Keratinocyte (primary cell): ENCODE data around the gene FHL1. TPM values are rescaled to one million over a fixed set of nuclear protein-coding genes. Genes with fewer than 3 reads are reported as not detected.

Source experiments
- DNase-seq: peaks from one replicate; pipeline ENCODE4 v3.0.0-alpha.2; 2011; ENCODE audit warnings: low read depth, missing footprints, low spot score
- FAIRE-seq: peaks from 2 replicates; lab custom pipeline; 2011; peaks lifted over from hg19 to GRCh38; lab: Jason Lieb, UNC
- H2AFZ ChIP-seq: 2 replicates; pipeline ENCODE4 v1.6.0; 2012; ENCODE audit warnings: low read length, control low read depth, inconsistent platforms; ENCODE audit not compliant: control insufficient read depth
- H3K27ac ChIP-seq: 2 replicates; pipeline ENCODE4 v1.5.1; 2011; ENCODE audit warnings: low read length; ENCODE audit not compliant: control insufficient read depth, insufficient read depth
- H3K27me3 ChIP-seq: 3 replicates; pipeline ENCODE4 v1.6.0; 2011; ENCODE audit warnings: low read length; ENCODE audit not compliant: control insufficient read depth, insufficient read depth; ENCODE audit errors: extremely low read depth
- H3K36me3 ChIP-seq, 2 experiments: 2 replicates in 1 of 2; 3 replicates in 1 of 2; pipeline ENCODE4 v1.5.1; 2011; ENCODE audit warnings: low read length in 2 of 2, mild to moderate bottlenecking in 1 of 2; ENCODE audit not compliant: control insufficient read depth in 2 of 2, insufficient read depth in 2 of 2; ENCODE audit errors: extremely low read depth in 1 of 2
- H3K4me1 ChIP-seq: 3 replicates; pipeline ENCODE4 v1.5.1; 2011; ENCODE audit warnings: low read length; ENCODE audit not compliant: control insufficient read depth, insufficient read depth; ENCODE audit errors: extremely low read depth
- H3K4me2 ChIP-seq: 3 replicates; pipeline ENCODE4 v1.6.0; 2011; ENCODE audit warnings: low read depth, low read length; ENCODE audit not compliant: control insufficient read depth, insufficient read depth; ENCODE audit errors: extremely low read depth
- H3K4me3 ChIP-seq, 3 experiments: fragments of 200-600 bp in 1 of 3; sonication (generic) in 1 of 3; 2 replicates in 2 of 3; 3 replicates in 1 of 3; pipeline ENCODE4 v1.5.1; 2011 to 2016; ENCODE audit warnings: low read length in 3 of 3, mild to moderate bottlenecking in 3 of 3, control low read depth in 2 of 3, inconsistent platforms in 1 of 3, low read depth in 1 of 3, mixed read lengths in 1 of 3, mixed run types in 1 of 3, moderate library complexity in 1 of 3; ENCODE audit not compliant: control insufficient read depth in 2 of 3, insufficient read depth in 2 of 3; ENCODE audit errors: extremely low read depth in 1 of 3
- H3K79me2 ChIP-seq: 2 replicates; pipeline ENCODE4 v1.6.0; 2012; ENCODE audit warnings: low read length; ENCODE audit not compliant: control insufficient read depth, insufficient read depth
- H3K9ac ChIP-seq: 3 replicates; pipeline ENCODE4 v1.6.0; 2011; ENCODE audit warnings: low read length; ENCODE audit not compliant: control insufficient read depth, insufficient read depth; ENCODE audit errors: extremely low read depth
- H3K9me1 ChIP-seq: 3 replicates; pipeline ENCODE4 v1.6.0; 2011; ENCODE audit warnings: low read length; ENCODE audit not compliant: control insufficient read depth, insufficient read depth; ENCODE audit errors: extremely low read depth
- H3K9me3 ChIP-seq: 2 replicates; pipeline ENCODE4 v1.5.1; 2012; ENCODE audit warnings: low read depth, low read length; ENCODE audit not compliant: control insufficient read depth
- H4K20me1 ChIP-seq: 3 replicates; pipeline ENCODE4 v1.6.0; 2011; ENCODE audit warnings: low read length; ENCODE audit not compliant: control insufficient read depth, insufficient read depth; ENCODE audit errors: extremely low read depth
- EZH2 ChIP-seq: IDR thresholded peaks from one replicate; pipeline ENCODE4 v1.6.1; 2012; ENCODE audit warnings: inconsistent platforms, mild to moderate bottlenecking, low read length, moderate library complexity
- dilution Hi-C: fragments of 300-500 bp; cut with MboI; formaldehyde crosslinking; loops from one replicate; pipeline ENCODE4 v1.7.0; 2020; ENCODE audit warnings: low sequenced_read_pairs; ENCODE audit not compliant: extremely low pct_ligation_motif_present
- polyA plus RNA-seq, 5 experiments: library from polyadenylated mRNA; depleted of rRNA in 3 of 5; stranded (reverse) in 3 of 5; stranded (forward) in 1 of 5; unstranded in 1 of 5; fragments of >200 nt; gene quantifications; 1 replicate in 1 of 5; 2 replicates in 3 of 5; 3 replicates in 1 of 5; pipeline versions ENCODE4 v1.2.1 to v1.2.3, GENCODE V29; 2011 to 2012; ENCODE audit warnings: missing spikeins in 2 of 5, low read depth in 1 of 5, low replicate concordance in 1 of 5
- TF ChIP-seq, protein P1 (sequence below), 3 experiments: IDR thresholded peaks in 1 of 3; conservative IDR thresholded peaks in 1 of 3; optimal IDR thresholded peaks in 1 of 3; 2 replicates in 2 of 3; 3 replicates in 1 of 3; pipeline versions ENCODE3 to v1.5.1; 2011; ENCODE audit warnings: low read length in 3 of 3, mild to moderate bottlenecking in 3 of 3, moderate library complexity in 2 of 3, control low read depth in 1 of 3, inconsistent platforms in 1 of 3; ENCODE audit not compliant: insufficient read depth in 2 of 3; ENCODE audit errors: extremely low read depth in 1 of 3

The FHL1 gene
- polyA plus RNA-seq, 1 donor (not counting 4 experiments of a cell fraction or from before 2014, with no cell fraction given) = 203 TPM

GRCh38 chrX:136154998-136155397, 7.7 kb downstream of the FHL1 start:
- H3K9ac ChIP-seq = no peak overlapping the region
- FAIRE-seq (no peak), DNase-seq (no peak)
- H3K4me3 ChIP-seq = no peak overlapping the region
- no peaks in the 10 kb centered on the region for H4K20me1 ChIP-seq
- no peaks in the 10 kb centered on the region for H3K36me3 ChIP-seq
- peaks cover 72% of the 10 kb centered on the region for H3K79me2 ChIP-seq
- H3K4me1 ChIP-seq = no peaks in the 10 kb centered on the region
- H3K27me3 ChIP-seq = no peaks in the 10 kb centered on the region
- dilution Hi-C loops = no loop called here
- TF ChIP-seq, protein P1, sequence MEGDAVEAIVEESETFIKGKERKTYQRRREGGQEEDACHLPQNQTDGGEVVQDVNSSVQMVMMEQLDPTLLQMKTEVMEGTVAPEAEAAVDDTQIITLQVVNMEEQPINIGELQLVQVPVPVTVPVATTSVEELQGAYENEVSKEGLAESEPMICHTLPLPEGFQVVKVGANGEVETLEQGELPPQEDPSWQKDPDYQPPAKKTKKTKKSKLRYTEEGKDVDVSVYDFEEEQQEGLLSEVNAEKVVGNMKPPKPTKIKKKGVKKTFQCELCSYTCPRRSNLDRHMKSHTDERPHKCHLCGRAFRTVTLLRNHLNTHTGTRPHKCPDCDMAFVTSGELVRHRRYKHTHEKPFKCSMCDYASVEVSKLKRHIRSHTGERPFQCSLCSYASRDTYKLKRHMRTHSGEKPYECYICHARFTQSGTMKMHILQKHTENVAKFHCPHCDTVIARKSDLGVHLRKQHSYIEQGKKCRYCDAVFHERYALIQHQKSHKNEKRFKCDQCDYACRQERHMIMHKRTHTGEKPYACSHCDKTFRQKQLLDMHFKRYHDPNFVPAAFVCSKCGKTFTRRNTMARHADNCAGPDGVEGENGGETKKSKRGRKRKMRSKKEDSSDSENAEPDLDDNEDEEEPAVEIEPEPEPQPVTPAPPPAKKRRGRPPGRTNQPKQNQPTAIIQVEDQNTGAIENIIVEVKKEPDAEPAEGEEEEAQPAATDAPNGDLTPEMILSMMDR (optimal IDR thresholded peaks at IDR 0.05 in 1 of 3, IDR thresholded peaks at IDR 0.05 in 1 of 3, conservative IDR thresholded peaks at IDR 0.05 in 1 of 3; ENCODE audit: extremely low read depth in 1 of 3, insufficient read depth in 2 of 3, low read length in 3 of 3) = no peak
- no peak for TF ChIP-seq EZH2
- no peaks in the 10 kb centered on the region for H3K9me3 ChIP-seq
- H3K27ac ChIP-seq = no peak overlapping the region
- H3K4me2 ChIP-seq = no peak overlapping the region
- no peak overlapping the region for H2AFZ ChIP-seq
- H3K9me1 ChIP-seq = no peaks in the 10 kb centered on the region

DNA sequence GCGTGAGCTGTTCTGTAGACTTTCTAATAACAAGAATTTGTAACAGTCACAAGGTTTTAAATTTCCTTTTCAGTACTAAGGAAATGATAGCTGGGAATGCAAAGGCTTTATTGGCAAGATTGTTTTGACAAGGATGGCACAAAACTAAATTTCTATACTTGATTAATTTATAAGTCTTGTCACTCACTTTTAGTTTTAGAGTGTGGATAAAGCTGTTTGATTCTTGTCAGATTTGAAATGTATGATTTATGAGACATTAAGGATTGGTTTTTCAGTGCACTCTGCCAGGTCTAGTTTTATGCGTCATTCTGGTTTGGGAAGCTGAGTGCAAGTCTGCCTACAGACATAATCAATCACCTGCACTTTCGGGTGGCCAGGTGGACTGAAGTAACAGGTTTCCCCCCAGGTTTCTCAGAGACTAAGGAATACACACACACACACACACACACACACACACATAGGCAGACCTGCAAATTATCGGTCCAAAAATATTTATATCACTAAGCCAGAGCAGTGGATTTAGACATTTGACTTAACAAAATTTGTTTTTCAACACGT, 9.3 kb downstream of the FHL1 start:
- Histone ChIP-seq H3K27me3 (no peaks in the 10 kb centered on the region), H3K36me3 (no peaks in the 10 kb centered on the region), H2AFZ (no peak overlapping the region), H4K20me1 (no peaks in the 10 kb centered on the region), H3K4me3 (no peak overlapping the region), H3K27ac (no peak overlapping the region), H3K9me1 (no peaks in the 10 kb centered on the region), H3K4me1 (no peaks in the 10 kb centered on the region), H3K9ac (no peak overlapping the region), H3K79me2 (peaks cover 66% of the 10 kb centered on the region), H3K4me2 (peak overlapping the region; percentile 23), H3K9me3 (no peaks in the 10 kb centered on the region)
- DNase-seq (no peak), FAIRE-seq (no peak)
- dilution Hi-C loops = no loop called here
- TF ChIP-seq, protein P1 (optimal IDR thresholded peaks at IDR 0.05 in 1 of 3, IDR thresholded peaks at IDR 0.05 in 1 of 3, conservative IDR thresholded peaks at IDR 0.05 in 1 of 3; ENCODE audit: extremely low read depth in 1 of 3, insufficient read depth in 2 of 3, low read length in 3 of 3) = no peak
- TF ChIP-seq EZH2 = no peak
